K562 (cell line): ENCODE results near the gene RAPSN. TPM values are rescaled to one million over a fixed set of nuclear protein-coding genes. Genes with fewer than 3 reads are reported as not detected.
A peak's percentile ranks its signal among the peaks of the same experiment; 100 is the strongest.

Source experiments
- ATAC-seq: fragments of 200-7000 bp; cut with Tn5 transposase; 3 replicates; pipeline ENCODE4 v1.9.1; 2020; ENCODE audit warnings: moderate library complexity
- BruUV-seq: library from RNA; stranded (reverse); fragments of 400-500 nt; replicated peaks from 2 replicates; lab custom pipeline; 2021; lab: Mats Ljungman, UMichigan
- CTCF ChIA-PET: fragments of 300-600 bp; formaldehyde crosslinking; extraction: SDS; loops from one replicate; lab custom pipeline; 2021; ENCODE audit warnings: low intra/inter-chr PET ratio; lab: Yijun Ruan, JAX
- POLR2A ChIA-PET: fragments of 300-600, 350-650 bp; sonication (Branson Sonifier 250); formaldehyde crosslinking; extraction: SDS; loops from one replicate; lab custom pipeline; 2021; ENCODE audit warnings: antibody characterized with exemption, inconsistent platforms; lab: Yijun Ruan, JAX
- DNase-seq, 4 experiments: peaks; one replicate each; pipeline versions ENCODE4 v3.0.0 to v3.0.0-alpha.2; 2011 to 2018; ENCODE audit warnings: low spot score in 3 of 4, mixed read lengths in 3 of 4; ENCODE audit errors: extremely low read depth in 1 of 4
- FAIRE-seq: peaks from 2 replicates; lab custom pipeline; 2011; peaks lifted over from hg19 to GRCh38; lab: Jason Lieb, UNC
- H2AFZ ChIP-seq: 2 replicates; pipeline ENCODE4 v1.6.0; 2011; ENCODE audit warnings: low read depth, low read length, control low read depth, inconsistent platforms
- H3K27ac ChIP-seq: fragments of 200-600 bp; 3 replicates; pipeline ENCODE4 v1.8.0; 2011; ENCODE audit warnings: low read depth, mild to moderate bottlenecking, control low read depth, inconsistent platforms, low read length, moderate library complexity, mixed read lengths; ENCODE audit errors: extremely low read depth
- H3K27me3 ChIP-seq, 2 experiments: fragments of 300-600 bp in 1 of 2; 2 replicates in 1 of 2; 3 replicates in 1 of 2; pipeline versions ENCODE4 v1.6.0 to v1.8.0; 2011; ENCODE audit warnings: inconsistent platforms in 2 of 2, low read length in 2 of 2, mild to moderate bottlenecking in 1 of 2, mixed read lengths in 1 of 2, moderate library complexity in 1 of 2; ENCODE audit not compliant: control insufficient read depth in 2 of 2, insufficient read depth in 2 of 2
- H3K36me3 ChIP-seq: fragments of 300-600 bp; 3 replicates; pipeline ENCODE4 v1.8.0; 2011; ENCODE audit warnings: mild to moderate bottlenecking, low read length, inconsistent platforms; ENCODE audit not compliant: control insufficient read depth, insufficient read depth
- H3K4me1 ChIP-seq, 2 experiments: fragments of 200-600 bp in 1 of 2; replicated peaks in 1 of 2; 2 replicates in 1 of 2; 3 replicates in 1 of 2; pipeline versions ENCODE4 v1.5.1 to v1.8.0; 2011; ENCODE audit warnings: inconsistent platforms in 2 of 2, low read length in 2 of 2, mild to moderate bottlenecking in 1 of 2, mixed read lengths in 1 of 2, moderate library complexity in 1 of 2; ENCODE audit not compliant: control insufficient read depth in 2 of 2, insufficient read depth in 2 of 2
- H3K4me2 ChIP-seq: 2 replicates; pipeline ENCODE4 v1.6.1; 2011; ENCODE audit warnings: low read length, control low read depth, inconsistent platforms, mixed read lengths; ENCODE audit not compliant: insufficient read depth
- H3K4me3 ChIP-seq: fragments of 200-600 bp; sonication (generic), shearing (Covaris generic); 2 replicates; pipeline ENCODE4 v1.5.1; 2016; ENCODE audit warnings: control low read depth, inconsistent platforms
- H3K79me2 ChIP-seq: fragments of 200-600 bp; 3 replicates; pipeline ENCODE4 v1.8.0; 2011; ENCODE audit warnings: low read length, inconsistent platforms; ENCODE audit not compliant: control insufficient read depth, insufficient read depth
- H3K9ac ChIP-seq, 2 experiments: 2 replicates each; pipeline versions ENCODE4 v1.6.0 to v1.6.1; 2011; ENCODE audit warnings: low read depth in 2 of 2, low read length in 2 of 2, control low read depth in 1 of 2, inconsistent platforms in 1 of 2, mild to moderate bottlenecking in 1 of 2, mixed read lengths in 1 of 2; ENCODE audit not compliant: insufficient read depth in 1 of 2
- H3K9me1 ChIP-seq: one replicate; pipeline ENCODE4 v1.6.0; 2011; ENCODE audit warnings: inconsistent platforms, mild to moderate bottlenecking, low read length, moderate library complexity; ENCODE audit not compliant: control insufficient read depth, insufficient read depth
- H3K9me3 ChIP-seq: replicated peaks from 2 replicates; pipeline ENCODE4 v1.5.1; 2011; ENCODE audit warnings: low read depth, low read length, inconsistent platforms; ENCODE audit not compliant: control insufficient read depth, insufficient read depth
- H4K20me1 ChIP-seq: replicated peaks from 2 replicates; pipeline ENCODE4 v1.6.1; 2011; ENCODE audit warnings: low read length, inconsistent platforms, mixed read lengths; ENCODE audit not compliant: control insufficient read depth, insufficient read depth
- E2F3 ChIP-seq: fragments of 250-450 bp; sonication (Bioruptor Pico); IDR thresholded peaks from 2 replicates; pipeline ENCODE4 v1.4.0; 2020; ENCODE audit warnings: mild to moderate bottlenecking
- ELF2 ChIP-seq: fragments of 250-450 bp; sonication (Bioruptor Pico); IDR thresholded peaks from 2 replicates; pipeline ENCODE4 v1.5.0; 2021; ENCODE audit warnings: mild to moderate bottlenecking
- ETV1 ChIP-seq: fragments of 450-650 bp; conservative IDR thresholded peaks from 2 replicates; pipeline ENCODE4 v1.6.1; 2016; ENCODE audit warnings: missing genetic modification characterization, control low read depth, low read depth, missing compliant biosample characterization
- NCOA2 ChIP-seq, 2 experiments: fragments of 450-650 bp; IDR thresholded peaks; 2 replicates each; pipeline ENCODE4 v1.6.1; 2018; ENCODE audit warnings: mild to moderate bottlenecking in 2 of 2, moderate library complexity in 1 of 2; ENCODE audit not compliant: partially characterized antibody in 2 of 2
- PHF8 ChIP-seq: fragments of 200-600 bp; sonication (generic); IDR thresholded peaks from 2 replicates; pipeline ENCODE4 v1.6.1; 2012; ENCODE audit warnings: mixed run types, mild to moderate bottlenecking, inconsistent platforms, low read length, moderate library complexity, borderline replicate concordance
- TEAD1 ChIP-seq, 2 experiments: fragments of 450-650 bp in 1 of 2; sonication (generic) in 1 of 2; formaldehyde crosslinking; IDR thresholded peaks; 2 replicates each; pipeline versions ENCODE4 v1.4.0 to v1.8.0; 2020 to 2022; ENCODE audit warnings: mild to moderate bottlenecking in 2 of 2, missing genetic modification reagents in 1 of 2
- TGIF2 ChIP-seq: sonication (generic); formaldehyde crosslinking; IDR thresholded peaks from 2 replicates; pipeline ENCODE4 v1.8.1; 2022; ENCODE audit warnings: mild to moderate bottlenecking, missing genetic modification reagents, moderate library complexity
- ZFP1 ChIP-seq: fragments of 450-650 bp; formaldehyde crosslinking; IDR thresholded peaks from 2 replicates; pipeline ENCODE4 v1.4.0; 2020; ENCODE audit warnings: mild to moderate bottlenecking, mixed read lengths
- ZNF121 ChIP-seq: sonication (generic); formaldehyde crosslinking; conservative IDR thresholded peaks from 2 replicates; pipeline ENCODE4 v1.8.0; 2022; ENCODE audit warnings: missing genetic modification reagents
- WGBS: fragments of 100-300 bp; shearing (Covaris generic); methylation state at CpG from one replicate; pipeline ENCODE4 v1.1.6; 2016; ENCODE audit warnings: low coverage, mixed read lengths; ENCODE audit not compliant: insufficient coverage; ENCODE audit errors: missing lambda C conversion rate; 5-methylcytosine and 5-hydroxymethylcytosine counted together
- in situ Hi-C: fragments of 300-500 bp; cut with MboI; formaldehyde crosslinking; loops from 4 replicates; pipeline ENCODE4 v1.15.0; 2018; ENCODE audit warnings: inconsistent platforms, mixed read lengths
- intact Hi-C: fragments of 100-400 bp; cut with micrococcal nuclease; formaldehyde crosslinking; loops from 2 replicates; pipeline ENCODE4 v1.14.2; 2022
- polyA plus RNA-seq, 8 experiments: library from polyadenylated mRNA; depleted of rRNA in 4 of 8; stranded (reverse) in 5 of 8; unstranded in 3 of 8; fragments of >200 nt; fragmentation: Nextera tagmentation in 2 of 8; fragmentation: Illumina TruSeq in 1 of 8; extraction: Ambion mirVana in 2 of 8; extraction: Trizol in 1 of 8; gene quantifications; 2 replicates each; pipeline versions ENCODE4 v1.2.1 to v1.2.3, GENCODE V29; 2011 to 2014; ENCODE audit warnings: inconsistent platforms in 1 of 8, missing spikeins in 1 of 8
- total RNA-seq, 7 experiments: library from RNA; depleted of rRNA in 6 of 7; stranded (reverse); fragments of >200 nt in 6 of 7; fragmentation: Illumina TruSeq in 2 of 7; extraction: Trizol in 2 of 7; gene quantifications; 2 replicates each; pipeline versions ENCODE4 v1.2.1 to v1.2.3, GENCODE V29; 2011 to 2021; ENCODE audit warnings: low replicate concordance in 1 of 7
- TF ChIP-seq, protein P1 (sequence below): sonication (generic); formaldehyde crosslinking; IDR thresholded peaks from 2 replicates; pipeline ENCODE4 v1.4.0; 2020; ENCODE audit warnings: mild to moderate bottlenecking, missing genetic modification reagents

Gene RAPSN
- total and polyA plus RNA-seq, 9 of the 15 experiments (the other 6 are each of a cell fraction or from before 2014, with no cell fraction given) = 0.06 to 0.11 TPM; not detected in 7

- BruUV-seq = no TSS peak
- TF ChIP-seq E2F3 = no peak
- no peak for TF ChIP-seq NCOA2 (IDR thresholded peaks at IDR 0.05; ENCODE audit: partially characterized antibody in 2 of 2)
- no peak for TF ChIP-seq TGIF2 (CRISPR knock-in tag)
- Histone ChIP-seq H3K79me2 (no peaks in the 10 kb centered on the region), H2AFZ (no peak overlapping the region), H3K27me3 (no peaks in the 10 kb centered on the region), H3K9ac (peak overlapping the region in 1 of 2 experiments; percentile 72; a peak in 2 of 4 replicates), H3K36me3 (no peaks in the 10 kb centered on the region), H3K27ac (no peak overlapping the region), H3K9me3 (no peaks in the 10 kb centered on the region), H4K20me1 (no peaks in the 10 kb centered on the region), H3K9me1 (no peaks in the 10 kb centered on the region), H3K4me3 (no peak overlapping the region), H3K4me1 (peaks cover 45 to 75% of the 10 kb centered on the region in 2 experiments), H3K4me2 (no peak overlapping the region)
- 69% methylated on average over 3 of the region's 3 CpGs for WGBS
- FAIRE-seq (no peak), DNase-seq (no peak), ATAC-seq (no peak)
- POLR2A ChIA-PET = no interaction called here
- intact Hi-C loops (no loop called here), in situ Hi-C loops (no loop called here)
- CTCF ChIA-PET = no interaction called here
Measured at GRCh38 chr11:47396049-47396320, 53.0 kb downstream of the RAPSN start.

DNA sequence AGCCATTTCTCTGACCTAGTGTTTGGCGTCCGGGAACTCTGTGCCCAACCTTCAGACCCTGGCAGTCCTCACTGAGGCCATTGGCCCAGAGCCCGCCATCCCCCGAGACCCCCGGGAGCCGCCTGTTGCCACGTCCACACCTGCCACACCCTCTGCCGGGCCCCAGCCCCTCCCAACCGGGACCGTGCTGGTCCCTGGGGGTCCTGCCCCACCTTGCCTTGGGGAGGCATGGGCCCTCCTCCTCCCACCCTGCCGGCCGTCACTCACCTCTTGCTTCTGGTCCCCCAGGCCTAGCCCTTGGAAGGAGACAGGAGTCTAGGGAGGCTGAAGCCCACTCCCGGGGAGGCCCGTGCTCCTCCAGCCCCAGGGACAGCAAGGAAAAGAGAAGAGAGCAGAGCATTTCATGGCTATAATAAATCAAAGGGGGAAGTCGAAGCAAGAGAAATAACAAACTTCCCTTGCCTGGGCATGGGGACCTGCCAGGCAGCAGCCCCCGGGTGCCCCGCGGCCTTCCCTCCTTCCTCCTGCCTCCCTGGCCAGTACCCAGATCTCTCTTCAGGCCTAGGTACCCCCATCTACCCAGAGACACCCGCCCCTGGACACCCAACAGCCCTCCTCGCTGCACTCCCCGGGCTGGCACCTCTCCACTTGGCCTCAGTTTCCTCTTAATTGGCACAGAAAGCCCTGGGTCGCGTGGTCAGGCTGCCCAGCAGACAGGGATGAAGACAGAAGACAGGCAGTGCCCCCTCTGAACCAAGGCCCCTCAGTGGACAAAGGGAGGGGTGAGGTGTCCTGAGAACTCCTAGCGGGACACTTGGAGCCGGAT lies 53.5 kb downstream of the RAPSN start:
- BruUV-seq = no TSS peak
- peak overlapping the region; percentile 86 for H2AFZ ChIP-seq
- H3K9me1 ChIP-seq = no peaks in the 10 kb centered on the region
- H3K4me1 ChIP-seq = peaks cover 39 to 72% of the 10 kb centered on the region in 2 experiments
- in situ Hi-C loops (no loop called here), intact Hi-C loops (no loop called here)
- no peaks in the 10 kb centered on the region for H3K79me2 ChIP-seq
- ChIA-PET CTCF (no interaction called here), POLR2A (interaction anchor here (1.0 to 1.7 kb wide), 2 partner anchors 8 to 17 kb away, joined by 5 to 6 read pairs; no protein-coding TSS in a partner anchor)
- no peaks in the 10 kb centered on the region for H3K9me3 ChIP-seq
- ATAC-seq (no peak), DNase-seq (no peak), FAIRE-seq (no peak)
- H3K4me2 ChIP-seq = no peak overlapping the region
- no peaks in the 10 kb centered on the region for H4K20me1 ChIP-seq
- H3K27ac ChIP-seq = peak overlapping the region; percentile 87
- no peak overlapping the region for H3K4me3 ChIP-seq
- H3K9ac ChIP-seq = peak overlapping the region; percentile 64 to 86; a peak in 3 of 4 replicates
- WGBS = 91% methylated on average over 22 of the region's 25 CpGs
- H3K36me3 ChIP-seq = no peaks in the 10 kb centered on the region
- no peaks in the 10 kb centered on the region for H3K27me3 ChIP-seq
- TF ChIP-seq, protein P1, sequence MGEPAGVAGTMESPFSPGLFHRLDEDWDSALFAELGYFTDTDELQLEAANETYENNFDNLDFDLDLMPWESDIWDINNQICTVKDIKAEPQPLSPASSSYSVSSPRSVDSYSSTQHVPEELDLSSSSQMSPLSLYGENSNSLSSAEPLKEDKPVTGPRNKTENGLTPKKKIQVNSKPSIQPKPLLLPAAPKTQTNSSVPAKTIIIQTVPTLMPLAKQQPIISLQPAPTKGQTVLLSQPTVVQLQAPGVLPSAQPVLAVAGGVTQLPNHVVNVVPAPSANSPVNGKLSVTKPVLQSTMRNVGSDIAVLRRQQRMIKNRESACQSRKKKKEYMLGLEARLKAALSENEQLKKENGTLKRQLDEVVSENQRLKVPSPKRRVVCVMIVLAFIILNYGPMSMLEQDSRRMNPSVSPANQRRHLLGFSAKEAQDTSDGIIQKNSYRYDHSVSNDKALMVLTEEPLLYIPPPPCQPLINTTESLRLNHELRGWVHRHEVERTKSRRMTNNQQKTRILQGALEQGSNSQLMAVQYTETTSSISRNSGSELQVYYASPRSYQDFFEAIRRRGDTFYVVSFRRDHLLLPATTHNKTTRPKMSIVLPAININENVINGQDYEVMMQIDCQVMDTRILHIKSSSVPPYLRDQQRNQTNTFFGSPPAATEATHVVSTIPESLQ (CRISPR knock-in tag) = no peak
- no peak for TF ChIP-seq ELF2
- no peak for TF ChIP-seq ETV1 (tag)
- TF ChIP-seq TEAD1 (CRISPR knock-in tag; IDR thresholded peaks at IDR 0.05) = 0 out of 4 replicates have a peak, but pooled peaks of 1 of the 2 experiments have one; percentile 44
- no peak for TF ChIP-seq ZFP1 (CRISPR knock-in tag)
- no peak for TF ChIP-seq ZNF121 (CRISPR knock-in tag)
- no peak for TF ChIP-seq PHF8
